ENCODE results near the gene DGCR8.

Gene DGCR8

DNA sequence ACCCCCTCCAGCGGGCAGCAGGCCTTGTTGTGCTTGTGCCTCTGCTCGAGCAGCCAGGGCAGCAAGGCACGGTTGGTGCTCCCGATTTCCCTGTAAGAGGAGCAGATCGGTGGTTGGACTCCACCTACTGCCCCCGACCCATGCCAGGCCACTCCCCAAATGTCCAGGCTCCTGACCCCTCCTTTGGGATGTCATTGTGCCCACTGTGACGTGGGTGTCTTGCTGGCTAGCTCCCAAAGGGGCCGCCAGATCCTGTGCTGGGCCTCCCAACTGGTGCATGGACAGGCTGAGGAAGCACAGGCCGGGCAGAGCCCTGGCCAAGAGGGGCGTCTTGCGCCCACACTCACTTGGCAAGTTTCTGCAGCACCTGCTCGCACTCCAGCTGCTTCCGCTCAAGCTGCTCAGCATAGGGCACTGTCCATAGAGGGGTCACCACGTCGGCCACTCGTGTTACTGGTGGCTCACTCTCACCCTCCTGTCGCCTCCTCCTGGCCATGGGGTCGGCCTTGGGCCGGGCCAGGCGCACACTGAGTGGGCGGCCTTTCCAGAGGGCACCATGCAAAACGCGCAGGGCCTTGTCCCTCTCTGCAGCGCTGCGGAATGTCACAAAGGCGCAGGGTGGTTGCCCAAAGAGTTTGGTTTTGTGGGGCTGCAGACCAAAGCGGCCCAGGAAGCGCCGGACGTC, 35.8 kb downstream of the DGCR8 start, which contains the start of gene RANBP1:
TSS of gene RANBP1 (plus strand) at position 414 of the 685 bp plus-strand sequence. CDS start at position 495, 81 bp downstream.
- H3K4me2 ChIP-seq = peak within 1 kb of the TSS; percentile 96 to 99 (median 97)
- H3K9me3 ChIP-seq (replicated peaks in 1 of 11) = no peaks in the 10 kb centered on the region
- peaks cover 0 to 87% (median 70%) of the 10 kb centered on the region in 11 experiments; a peak in 21 of 22 replicates for H4K20me1 ChIP-seq
- peak within 1 kb of the TSS; percentile 84 to 98 (median 93) for H3K27ac ChIP-seq
- TF ChIP-seq Cebpa-rat (IDR thresholded peaks at IDR 0.05) = no peak
- H3K9ac ChIP-seq = peak within 1 kb of the TSS; percentile 88 to 100 (median 96)
- peaks cover 35 to 56% (median 46%) of the 10 kb centered on the region in 10 experiments for H3K4me1 ChIP-seq
- no peaks in the 10 kb centered on the region for H3K27me3 ChIP-seq
- peaks cover 60 to 81% (median 77%) of the 10 kb centered on the region in 11 experiments for H3K36me3 ChIP-seq
- peak within 1 kb of the TSS; percentile 83 to 99 (median 89) for H3K4me3 ChIP-seq

DNA sequence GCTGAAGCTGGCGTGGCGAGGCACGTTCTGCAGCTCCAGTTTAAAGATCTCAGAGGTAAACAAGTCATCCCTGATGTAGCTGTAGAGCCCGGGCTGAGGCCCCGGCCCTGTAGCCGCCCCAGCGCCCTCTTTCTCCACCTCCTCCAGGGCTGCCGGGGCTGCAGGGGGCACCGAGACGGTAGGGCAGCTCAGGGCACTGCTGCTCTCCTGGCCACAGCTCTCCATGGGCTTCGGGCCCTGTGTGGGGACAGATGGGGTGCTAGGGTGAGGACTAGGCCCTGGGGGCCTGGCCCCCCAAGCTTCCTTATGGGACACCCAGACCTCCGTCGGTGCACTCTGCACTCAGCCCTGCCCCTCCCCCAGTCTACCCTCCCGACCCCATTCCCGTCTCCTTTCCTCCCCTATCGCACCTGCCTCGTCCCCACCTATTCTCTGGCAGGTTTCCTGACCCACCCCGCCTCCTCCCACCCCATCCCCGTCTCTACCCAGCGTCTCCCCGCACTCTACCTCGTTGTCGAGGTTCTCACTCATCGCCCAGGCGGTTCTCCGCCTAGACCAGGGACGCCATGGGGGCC, 36.4 kb downstream of the DGCR8 start:
- H3K36me3 ChIP-seq = peaks cover 64 to 81% (median 77%) of the 10 kb centered on the region in 11 experiments
- TF ChIP-seq Cebpa-rat (IDR thresholded peaks at IDR 0.05) = no peak
- peaks cover 35 to 56% (median 49%) of the 10 kb centered on the region in 10 experiments for H3K4me1 ChIP-seq

DNA sequence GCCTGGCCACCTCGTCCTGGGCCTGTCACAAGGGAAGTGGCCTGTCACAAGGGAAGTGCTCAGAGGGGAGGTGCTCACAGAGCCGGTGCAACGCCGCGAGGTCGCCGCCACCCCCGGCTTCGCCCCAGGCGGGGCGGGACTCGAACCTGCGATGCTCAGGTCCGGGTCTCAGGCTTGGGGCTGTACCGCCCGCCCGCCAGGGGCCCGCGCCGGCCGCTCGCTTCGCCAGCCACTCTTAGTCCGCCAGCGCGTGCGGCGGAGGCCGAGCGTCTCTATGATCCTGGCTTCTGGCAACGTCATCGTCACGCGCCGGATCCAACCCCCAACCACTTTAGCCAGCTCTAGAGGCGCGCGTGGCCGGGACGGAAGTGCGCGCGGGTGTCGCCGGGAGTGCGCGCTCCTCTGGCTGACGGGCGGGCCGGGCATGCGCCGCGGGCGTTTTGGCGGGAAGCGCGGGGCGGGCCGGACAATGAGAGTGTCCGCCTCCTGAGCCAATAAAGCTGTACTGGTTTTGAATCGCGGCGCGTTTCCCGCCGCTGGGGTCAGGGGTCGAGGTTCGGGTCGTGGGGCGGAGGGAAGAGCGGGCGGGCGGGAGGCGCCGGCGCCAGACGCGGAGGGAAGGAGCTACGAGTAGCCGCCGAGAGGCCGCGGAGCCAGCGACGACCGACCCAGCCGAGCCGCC, 37.1 kb downstream of the DGCR8 start, which contains the start of gene TRMT2A:
TSS of gene TRMT2A (minus strand) at position 276 of the 682 bp plus-strand sequence. CDS start 320 bp downstream, outside the sequence.
- Histone ChIP-seq H3K9ac (peak within 1 kb of the TSS; percentile 88 to 100 (median 96)), H4K20me1 (peaks cover 0 to 87% (median 71%) of the 10 kb centered on the region in 11 experiments; a peak in 20 of 22 replicates), H3K9me3 (replicated peaks in 1 of 11) (no peaks in the 10 kb centered on the region), H3K4me1 (peaks cover 35 to 57% (median 49%) of the 10 kb centered on the region in 10 experiments), H3K27ac (peak within 1 kb of the TSS; percentile 84 to 98 (median 93)), H3K4me3 (peak within 1 kb of the TSS; percentile 83 to 99 (median 89)), H3K27me3 (no peaks in the 10 kb centered on the region), H3K4me2 (peak within 1 kb of the TSS; percentile 96 to 99 (median 98)), H3K36me3 (peaks cover 65 to 82% (median 78%) of the 10 kb centered on the region in 11 experiments)
- TF ChIP-seq Cebpa-rat (IDR thresholded peaks at IDR 0.05) = no peak

More for the DNA sequence above, 36.4 kb downstream of the DGCR8 start:
- H4K20me1 ChIP-seq = peaks cover 0 to 87% (median 70%) of the 10 kb centered on the region in 11 experiments; a peak in 20 of 22 replicates
- H3K4me2 ChIP-seq = peak overlapping the region; percentile 96 to 99 (median 97)
- H3K9ac ChIP-seq = peak overlapping the region; percentile 88 to 100 (median 96)
- H3K27ac ChIP-seq = peak overlapping the region; percentile 84 to 98 (median 93)
- H3K4me3 ChIP-seq = peak overlapping the region; percentile 83 to 99 (median 89)
- no peaks in the 10 kb centered on the region for H3K27me3 ChIP-seq
- no peaks in the 10 kb centered on the region for H3K9me3 ChIP-seq (replicated peaks in 1 of 11)

DNA sequence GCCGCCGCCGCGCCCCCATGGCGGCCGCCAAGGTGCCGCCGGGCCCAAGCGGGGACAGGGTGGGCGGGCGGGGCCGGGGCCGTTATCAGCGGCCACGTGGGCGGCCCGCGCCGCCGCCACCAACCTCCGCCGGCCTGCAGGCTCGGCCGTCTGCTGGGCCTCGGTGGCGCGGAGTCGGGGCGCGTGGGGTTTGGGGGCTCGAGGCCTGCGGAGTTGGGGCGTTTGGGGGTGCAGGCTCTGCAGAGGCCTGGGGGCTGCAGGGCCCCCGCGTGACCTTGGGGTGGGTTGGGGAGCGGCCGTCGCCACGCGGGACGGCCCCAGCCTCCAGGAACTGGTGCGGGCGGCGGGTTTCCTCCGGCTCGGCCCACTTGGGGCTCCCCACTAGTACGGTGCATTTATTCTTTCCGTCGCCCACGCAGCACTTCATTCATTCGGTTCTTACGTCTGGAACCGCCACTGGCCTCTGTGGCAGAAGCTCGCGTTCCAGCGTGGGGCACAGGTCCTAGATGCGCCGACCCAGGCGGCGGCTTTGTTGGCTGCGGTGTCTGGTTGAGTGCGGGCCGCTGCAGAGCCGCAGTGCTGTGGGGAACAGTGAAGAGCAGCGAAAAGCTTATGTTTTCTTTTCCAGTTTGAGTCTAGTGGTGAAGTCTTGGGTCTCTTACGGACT, 37.7 kb downstream of the DGCR8 start:
- Histone ChIP-seq H3K4me1 (peaks cover 35 to 58% (median 48%) of the 10 kb centered on the region in 10 experiments), H3K4me3 (peak overlapping the region; percentile 83 to 99 (median 89)), H3K9ac (peak overlapping the region; percentile 88 to 100 (median 96)), H4K20me1 (peaks cover 0 to 87% (median 71%) of the 10 kb centered on the region in 11 experiments; a peak in 20 of 22 replicates), H3K4me2 (peak overlapping the region; percentile 82 to 99 (median 94)), H3K36me3 (peaks cover 63 to 80% (median 75%) of the 10 kb centered on the region in 11 experiments), H3K9me3 (replicated peaks in 1 of 11) (no peaks in the 10 kb centered on the region), H3K27ac (peak overlapping the region in 10 of 11 experiments; percentile 69 to 98 (median 94); a peak in 21 of 22 replicates), H3K27me3 (no peaks in the 10 kb centered on the region)
- TF ChIP-seq Cebpa-rat (IDR thresholded peaks at IDR 0.05) = no peak

DNA sequence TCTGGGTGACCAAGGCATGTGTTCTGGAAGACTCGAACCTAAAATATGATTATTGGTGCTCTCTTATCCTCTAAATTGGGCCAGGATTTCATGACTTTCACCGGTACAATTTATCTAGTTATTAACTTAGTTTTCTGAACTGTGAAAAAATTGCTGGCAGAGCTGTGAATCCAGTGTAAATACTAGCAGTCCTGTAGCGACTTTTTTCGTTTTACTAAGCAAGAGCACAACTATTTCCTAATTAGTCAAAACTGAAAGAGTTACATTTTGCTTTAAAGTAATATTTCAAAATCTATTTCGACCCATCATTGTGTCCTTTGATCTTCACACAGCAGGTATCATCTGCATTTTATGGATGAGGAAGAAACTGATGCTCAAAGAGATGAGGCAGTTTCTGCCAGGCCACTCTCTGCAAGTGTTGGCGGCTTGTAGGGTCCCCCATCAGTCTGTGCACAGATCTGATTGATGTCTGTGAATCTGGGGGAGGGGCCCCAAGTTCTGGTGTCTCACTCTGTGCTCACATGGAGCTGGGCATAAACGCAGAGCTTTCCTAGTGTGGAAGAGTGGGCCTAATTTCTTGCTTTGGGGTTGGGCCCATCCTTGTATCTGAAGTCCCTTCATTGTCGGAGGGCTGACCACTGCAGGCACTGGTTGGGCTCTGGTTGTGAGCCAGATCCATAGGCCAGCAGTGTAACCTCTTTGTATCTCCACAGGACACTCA, 38.4 kb downstream of the DGCR8 start:
- TF ChIP-seq Cebpa-rat (IDR thresholded peaks at IDR 0.05) = no peak
- H4K20me1 ChIP-seq = peaks cover 0 to 87% (median 71%) of the 10 kb centered on the region in 11 experiments; a peak in 20 of 22 replicates
- peak overlapping the region; percentile 83 to 99 (median 89) for H3K4me3 ChIP-seq
- no peaks in the 10 kb centered on the region for H3K27me3 ChIP-seq
- H3K9ac ChIP-seq = peak overlapping the region; percentile 88 to 100 (median 96)
- H3K4me2 ChIP-seq = peak overlapping the region; percentile 82 to 99 (median 94)
- H3K9me3 ChIP-seq (replicated peaks in 1 of 11) = no peaks in the 10 kb centered on the region
- H3K27ac ChIP-seq = peak overlapping the region in 10 of 11 experiments; percentile 69 to 98 (median 94); a peak in 21 of 22 replicates
- peaks cover 35 to 60% (median 50%) of the 10 kb centered on the region in 10 experiments for H3K4me1 ChIP-seq
- peaks cover 57 to 75% (median 72%) of the 10 kb centered on the region in 11 experiments for H3K36me3 ChIP-seq

DNA sequence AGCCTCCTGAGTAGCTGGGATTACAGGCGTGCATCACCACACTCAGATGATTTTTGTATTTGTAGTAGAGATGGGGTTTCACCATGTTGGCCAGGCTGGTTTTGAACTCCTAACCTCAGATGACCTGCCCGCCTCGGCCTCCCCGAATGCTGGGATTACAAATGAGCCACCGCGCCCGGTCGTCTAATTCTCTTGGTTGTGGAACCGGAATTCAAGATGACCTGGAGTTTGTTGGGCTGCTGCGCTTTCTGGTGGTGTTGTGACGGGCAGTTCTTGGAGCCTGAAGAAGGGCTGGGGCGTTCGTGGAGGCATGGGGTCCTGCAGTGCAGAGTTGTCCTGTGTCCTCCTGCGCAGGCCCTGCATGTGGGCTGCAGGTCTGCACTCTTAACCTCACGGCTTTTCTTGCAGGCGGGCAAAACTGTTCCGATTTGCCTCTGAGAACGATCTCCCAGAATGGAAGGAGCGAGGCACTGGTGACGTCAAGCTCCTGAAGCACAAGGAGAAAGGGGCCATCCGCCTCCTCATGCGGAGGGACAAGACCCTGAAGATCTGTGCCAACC, 41.9 kb downstream of the DGCR8 start:
- Histone ChIP-seq H3K4me2 (peak overlapping the region in 5 of 11 experiments; percentile 5 to 98 (median 24); a peak in 7 of 22 replicates), H3K27ac (no peak overlapping the region), H3K4me1 (peaks cover 21 to 75% (median 66%) of the 10 kb centered on the region in 10 experiments), H3K36me3 (peaks cover 68 to 82% (median 79%) of the 10 kb centered on the region in 11 experiments), H4K20me1 (peaks cover 0 to 93% (median 84%) of the 10 kb centered on the region in 11 experiments; a peak in 20 of 22 replicates), H3K4me3 (no peak overlapping the region), H3K27me3 (no peaks in the 10 kb centered on the region), H3K9ac (peak overlapping the region; percentile 0 to 99 (median 88); a peak in 16 of 22 replicates), H3K9me3 (replicated peaks in 1 of 11) (no peaks in the 10 kb centered on the region)
- no peak for TF ChIP-seq Cebpa-rat (IDR thresholded peaks at IDR 0.05)

DNA sequence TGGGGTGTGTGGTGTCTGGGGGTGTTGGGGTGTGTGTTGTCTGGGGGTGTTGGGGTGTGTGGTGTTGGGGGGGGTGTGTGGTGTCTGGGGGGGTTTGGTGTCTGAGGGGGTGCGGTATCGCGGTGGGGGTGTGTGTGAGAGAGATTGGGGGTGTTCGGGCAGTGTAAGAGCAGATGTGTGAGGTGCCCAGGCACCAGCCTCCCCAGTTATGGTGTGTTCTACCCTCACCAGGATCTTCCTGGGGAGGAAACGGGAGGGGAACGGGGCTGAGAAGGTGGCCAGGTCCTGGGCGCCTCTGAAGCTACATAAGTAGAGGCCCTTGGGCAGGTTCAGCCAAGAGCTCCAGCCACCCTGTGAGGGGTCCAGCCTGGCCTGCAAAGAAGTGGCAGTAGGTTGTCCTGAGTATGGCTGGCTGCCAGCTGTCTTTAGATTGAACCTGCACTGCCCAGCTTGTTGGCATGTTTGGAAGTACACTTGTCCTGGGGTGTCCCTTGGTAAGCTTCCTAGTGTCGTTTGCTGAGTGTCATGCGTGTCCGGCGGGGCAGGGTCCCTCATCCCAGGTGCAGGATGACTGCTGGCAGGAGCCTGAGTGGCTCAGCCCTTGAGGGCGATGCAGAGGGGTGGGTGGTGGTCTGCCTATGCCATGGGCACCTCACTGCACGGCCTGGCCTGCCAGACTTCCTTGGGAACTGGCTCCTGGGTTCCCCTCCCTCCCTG, 43.5 kb downstream of the DGCR8 start:
- H3K27me3 ChIP-seq = no peaks in the 10 kb centered on the region
- peak overlapping the region in 8 of 11 experiments; percentile 9 to 88 (median 63); a peak in 7 of 22 replicates for H3K4me2 ChIP-seq
- H3K36me3 ChIP-seq = peaks cover 78 to 95% (median 93%) of the 10 kb centered on the region in 11 experiments
- no peak overlapping the region for H3K27ac ChIP-seq
- H3K4me3 ChIP-seq = no peak overlapping the region
- H3K9me3 ChIP-seq (replicated peaks in 1 of 11) = no peaks in the 10 kb centered on the region
- peak overlapping the region; percentile 24 to 64 (median 46); a peak in 17 of 22 replicates for H3K9ac ChIP-seq
- no peak for TF ChIP-seq Cebpa-rat (IDR thresholded peaks at IDR 0.05)
- peaks cover 0 to 100% (median 98%) of the 10 kb centered on the region in 11 experiments; a peak in 20 of 22 replicates for H4K20me1 ChIP-seq
- peaks cover 19 to 79% (median 73%) of the 10 kb centered on the region in 10 experiments for H3K4me1 ChIP-seq
